ENCODE data around the gene RMC1.
"Not testable (repeated sequence)": the region's sequence is repeated elsewhere in the genome, so short reads cannot be mapped to it uniquely, and the experiment has no call there.

The RMC1 gene

DNA sequence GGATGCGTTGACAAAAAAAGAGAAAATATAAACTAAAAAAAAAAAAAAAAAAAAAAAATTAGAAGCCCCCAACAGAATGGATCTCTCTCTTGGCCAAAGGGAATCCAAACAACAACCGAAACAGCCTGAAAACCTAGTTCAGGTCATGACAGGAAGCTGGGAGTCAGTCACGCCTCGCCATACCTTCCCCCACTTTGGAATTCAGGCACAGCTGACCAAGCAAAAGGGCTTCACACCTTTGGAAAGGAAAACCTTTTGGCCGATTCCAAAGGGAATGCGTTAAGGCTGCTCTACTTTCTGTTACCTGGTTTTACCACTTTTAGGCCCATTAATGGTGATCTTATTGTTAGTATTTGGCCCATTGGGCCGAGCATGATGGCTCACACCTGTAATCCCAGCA, 17.9 kb upstream of the RMC1 start:
- H3K9me3 Mint-ChIP-seq: no peaks in the 10 kb centered on the region
- H3K36me3 Mint-ChIP-seq (ENCODE audit: low read depth): peaks cover 15% of the 10 kb centered on the region
- peaks cover 28% of the 10 kb centered on the region for H3K4me1 Mint-ChIP-seq (ENCODE audit: low read depth)
- H3K27me3 Mint-ChIP-seq: no peaks in the 10 kb centered on the region
- H3K27ac Mint-ChIP-seq: no peak overlapping the region
- H3K4me3 Mint-ChIP-seq: no peak overlapping the region

DNA sequence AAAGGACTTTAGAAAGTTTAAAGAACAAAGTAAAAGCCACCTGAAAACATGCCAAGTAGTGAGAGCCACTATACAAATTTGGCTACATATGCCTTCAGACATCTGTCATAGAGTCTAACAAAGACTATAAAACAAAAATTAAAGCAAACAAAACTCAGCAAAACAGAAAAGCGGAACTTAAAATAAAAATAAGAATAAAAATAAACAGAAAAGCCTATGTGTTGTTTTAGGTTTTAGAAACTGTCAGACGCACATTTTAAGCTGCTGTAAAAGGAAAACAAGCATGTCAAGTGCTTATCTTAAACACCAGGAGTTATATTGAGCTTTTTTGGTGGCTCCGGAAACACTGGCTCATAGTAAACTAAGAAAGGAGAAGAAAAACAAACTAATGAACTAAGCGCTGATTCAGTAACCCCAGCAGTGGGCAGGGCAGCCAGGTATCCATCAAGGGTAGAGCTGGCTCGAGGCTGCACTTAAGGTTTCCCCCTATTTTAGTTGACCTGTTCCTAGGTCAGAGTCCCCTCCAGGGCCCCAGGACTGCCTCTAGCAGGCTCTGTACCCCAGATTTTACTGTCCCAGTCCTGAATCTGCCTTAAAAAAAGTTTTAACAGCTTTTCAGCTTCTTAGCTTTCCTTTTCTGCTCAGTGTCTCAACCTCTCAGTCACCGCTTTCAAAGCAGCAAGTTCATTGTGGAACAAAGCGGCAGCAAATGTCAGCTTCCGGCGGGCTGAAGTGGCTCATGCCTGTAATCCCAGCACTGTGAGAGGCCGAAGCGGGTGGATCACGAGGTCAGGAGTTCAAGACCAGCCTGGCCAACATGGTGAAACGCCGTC, 15.4 kb upstream of the RMC1 start:
- Mint-ChIP-seq H3K4me3 (peak overlapping the region; percentile 75), H3K27me3 (no peaks in the 10 kb centered on the region), H3K4me1 (ENCODE audit: low read depth) (peaks cover 28% of the 10 kb centered on the region), H3K27ac (peak overlapping the region; percentile 90), H3K36me3 (ENCODE audit: low read depth) (peaks cover 3% of the 10 kb centered on the region), H3K9me3 (no peaks in the 10 kb centered on the region)

DNA sequence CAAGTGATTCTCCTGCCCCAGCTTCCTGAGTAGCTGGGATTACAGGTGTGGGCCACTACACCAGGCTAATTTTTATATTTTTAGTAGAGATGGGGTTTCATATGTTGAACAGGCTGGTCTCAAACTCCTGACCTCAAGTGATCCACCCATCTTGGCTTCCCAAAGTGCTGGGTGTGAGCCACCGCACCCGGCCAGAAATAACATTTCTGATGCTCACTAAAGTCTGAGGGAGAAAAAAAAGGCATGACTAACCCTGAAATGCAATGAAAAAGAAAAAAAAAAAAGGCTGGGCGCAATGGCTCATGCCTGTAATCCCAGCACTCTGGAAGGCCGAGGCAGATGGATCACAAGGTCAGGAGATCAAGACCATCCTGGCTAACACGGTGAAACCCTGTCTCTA, 13.7 kb upstream of the RMC1 start:
- H3K36me3 Mint-ChIP-seq (ENCODE audit: low read depth); H3K27ac Mint-ChIP-seq; H3K4me3 Mint-ChIP-seq; H3K27me3 Mint-ChIP-seq; H3K9me3 Mint-ChIP-seq: not testable (repeated sequence)
- peaks cover 28% of the 10 kb centered on the region for H3K4me1 Mint-ChIP-seq (ENCODE audit: low read depth)

DNA sequence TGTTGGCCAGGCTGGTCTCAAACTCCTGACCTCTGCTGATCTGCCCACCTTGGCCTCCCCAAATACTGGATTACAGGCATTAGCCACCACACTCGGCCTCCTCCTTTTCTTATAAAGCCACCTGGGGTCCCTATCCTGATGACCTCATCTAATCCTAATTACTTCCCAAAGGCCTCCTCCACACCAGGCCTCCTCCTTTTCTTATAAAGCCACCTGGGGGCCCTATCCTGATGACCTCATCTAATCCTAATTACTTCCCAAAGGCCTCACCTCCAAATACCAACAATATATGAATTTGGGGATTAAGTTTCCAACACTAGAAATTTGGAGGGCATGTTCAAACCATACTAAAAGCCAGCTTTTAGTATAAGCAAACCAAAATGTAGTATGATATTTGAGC, 9.7 kb upstream of the RMC1 start:
- Mint-ChIP-seq H3K27me3 (no peaks in the 10 kb centered on the region), H3K9me3 (no peaks in the 10 kb centered on the region), H3K4me1 (ENCODE audit: low read depth) (peaks cover 19% of the 10 kb centered on the region), H3K27ac (no peak overlapping the region), H3K36me3 (ENCODE audit: low read depth) (no peaks in the 10 kb centered on the region), H3K4me3 (no peak overlapping the region)

DNA sequence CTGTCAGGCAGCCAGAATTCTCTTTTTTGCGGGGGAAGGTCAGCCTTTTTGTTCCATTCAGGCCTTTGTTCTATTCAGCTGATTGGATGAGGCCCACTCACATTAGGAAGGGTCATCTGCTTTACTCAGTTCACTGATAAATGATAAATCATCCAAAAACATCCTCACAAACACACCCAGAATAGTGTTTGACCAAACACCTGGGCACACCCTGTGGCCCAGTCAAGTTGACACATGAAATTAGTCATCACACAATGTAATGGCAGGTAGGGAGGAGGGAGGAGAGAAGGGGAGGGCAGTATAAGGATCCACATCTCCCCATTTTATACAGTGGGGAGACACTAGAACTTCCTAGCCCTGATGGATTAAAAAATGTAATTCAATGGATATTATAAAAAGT, 8.3 kb upstream of the RMC1 start:
- no peaks in the 10 kb centered on the region for H3K36me3 Mint-ChIP-seq (ENCODE audit: low read depth)
- H3K27ac Mint-ChIP-seq: no peak overlapping the region
- no peaks in the 10 kb centered on the region for H3K27me3 Mint-ChIP-seq
- peaks cover 29% of the 10 kb centered on the region for H3K4me1 Mint-ChIP-seq (ENCODE audit: low read depth)
- no peaks in the 10 kb centered on the region for H3K9me3 Mint-ChIP-seq
- H3K4me3 Mint-ChIP-seq: no peak overlapping the region

DNA sequence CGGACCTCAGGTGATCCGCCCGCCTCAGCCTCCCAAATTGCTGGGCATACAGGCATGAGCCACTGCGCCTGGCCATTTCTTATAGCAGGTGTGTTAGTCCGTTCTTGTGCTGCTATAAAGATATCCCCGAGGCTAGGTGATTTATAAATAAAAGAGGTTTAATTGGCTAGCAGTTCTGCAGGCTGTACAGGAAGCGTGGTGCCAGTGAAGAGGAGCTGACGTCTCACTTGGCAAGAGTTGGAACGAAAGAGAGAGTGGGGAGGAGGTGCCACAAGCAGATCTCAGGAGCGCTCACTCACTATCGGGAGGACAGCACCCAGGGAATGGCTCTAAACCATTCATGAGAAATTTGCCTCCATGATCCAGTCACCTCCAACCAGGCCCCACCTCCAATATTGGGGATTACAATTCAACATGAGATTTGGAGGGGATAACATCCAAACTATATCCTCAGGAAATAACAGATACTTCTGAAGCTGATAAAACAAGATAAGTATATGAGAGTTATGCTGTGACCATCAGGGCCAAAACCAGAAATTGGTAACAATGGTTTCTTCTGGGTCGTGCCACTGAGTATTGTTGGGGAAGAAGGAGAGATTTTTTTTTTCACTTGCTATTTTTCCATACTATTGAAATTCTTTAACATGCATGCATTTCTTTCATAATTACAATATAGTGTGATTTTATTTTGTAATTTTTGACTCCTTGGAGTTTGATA, 7.4 kb upstream of the RMC1 start:
- peaks cover 25% of the 10 kb centered on the region for H3K4me1 Mint-ChIP-seq (ENCODE audit: low read depth)
- H3K4me3 Mint-ChIP-seq: peak overlapping the region; percentile 4
- H3K36me3 Mint-ChIP-seq (ENCODE audit: low read depth): no peaks in the 10 kb centered on the region
- peak overlapping the region; percentile 33 for H3K27ac Mint-ChIP-seq
- no peaks in the 10 kb centered on the region for H3K9me3 Mint-ChIP-seq
- no peaks in the 10 kb centered on the region for H3K27me3 Mint-ChIP-seq

DNA sequence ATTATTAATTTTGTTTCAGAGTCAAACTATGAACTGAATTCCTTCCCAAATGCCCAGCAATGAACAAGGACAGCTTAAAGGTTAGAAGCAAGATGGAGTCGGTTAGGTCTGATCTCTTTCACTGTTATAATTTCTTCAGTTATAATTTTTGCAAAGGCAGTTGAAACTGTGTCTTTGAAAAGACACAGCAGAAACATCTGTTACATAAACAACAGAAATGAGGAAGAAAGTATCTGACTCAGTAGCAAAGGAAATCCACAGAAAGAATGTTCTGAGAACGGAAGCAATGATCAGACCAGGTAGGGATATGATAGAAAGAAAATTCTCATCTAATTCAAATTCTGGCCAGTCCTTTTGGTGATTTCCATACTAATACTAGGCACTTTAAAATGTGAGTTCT, 5.2 kb upstream of the RMC1 start:
- Mint-ChIP-seq H3K36me3 (ENCODE audit: low read depth) (no peaks in the 10 kb centered on the region), H3K27me3 (no peaks in the 10 kb centered on the region), H3K27ac (no peak overlapping the region), H3K4me1 (ENCODE audit: low read depth) (peaks cover 44% of the 10 kb centered on the region), H3K9me3 (no peaks in the 10 kb centered on the region), H3K4me3 (no peak overlapping the region)

DNA sequence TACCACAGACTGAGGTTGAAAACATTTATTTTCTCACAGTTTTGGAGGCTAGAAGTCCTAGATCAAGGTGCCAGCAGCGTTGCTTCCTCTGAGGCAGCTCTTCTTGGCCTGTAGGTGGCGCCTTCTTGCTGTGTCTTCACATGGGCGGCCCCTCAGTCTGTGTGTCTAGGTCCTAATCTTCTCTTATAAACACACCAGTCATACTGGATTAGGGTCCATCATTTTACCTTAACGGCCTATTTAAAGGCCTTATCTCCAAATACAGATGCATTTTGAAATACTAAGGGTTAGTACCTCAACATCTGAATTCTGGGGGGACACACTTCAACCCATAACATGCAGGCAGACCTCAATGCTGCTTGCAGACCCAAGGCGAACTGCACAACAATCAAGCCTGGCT, 4.4 kb upstream of the RMC1 start:
- H3K27me3 Mint-ChIP-seq: no peaks in the 10 kb centered on the region
- H3K4me1 Mint-ChIP-seq (ENCODE audit: low read depth): peaks cover 45% of the 10 kb centered on the region
- no peak overlapping the region for H3K4me3 Mint-ChIP-seq
- no peak overlapping the region for H3K27ac Mint-ChIP-seq
- H3K36me3 Mint-ChIP-seq (ENCODE audit: low read depth): no peaks in the 10 kb centered on the region
- no peaks in the 10 kb centered on the region for H3K9me3 Mint-ChIP-seq

DNA sequence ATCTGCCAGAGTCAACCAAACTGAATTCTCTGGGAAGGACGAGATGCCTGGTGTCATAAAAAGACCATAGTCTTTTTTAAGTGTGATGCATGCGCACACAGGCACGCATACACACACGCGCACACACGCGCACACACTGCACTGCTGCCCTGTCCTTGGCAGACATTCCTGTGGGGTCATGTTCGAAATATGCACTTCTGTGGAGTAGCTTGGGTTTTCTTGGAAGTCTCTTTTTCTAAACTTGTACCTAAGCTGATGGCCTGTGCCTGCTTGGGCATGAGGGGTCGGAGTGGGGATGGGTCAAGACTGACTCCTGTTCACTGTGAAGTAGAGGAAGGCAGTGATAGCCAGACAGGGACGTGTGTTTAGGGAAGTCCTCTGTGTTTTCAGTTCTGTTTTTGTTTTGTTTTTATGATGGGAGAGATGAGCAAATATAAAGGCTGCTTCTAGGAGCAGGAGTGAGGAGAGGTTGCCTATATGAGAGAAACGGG, 4.0 kb upstream of the RMC1 start:
- no peaks in the 10 kb centered on the region for H3K36me3 Mint-ChIP-seq (ENCODE audit: low read depth)
- H3K4me3 Mint-ChIP-seq: peak overlapping the region; percentile 20
- H3K27ac Mint-ChIP-seq: peak overlapping the region; percentile 7
- no peaks in the 10 kb centered on the region for H3K27me3 Mint-ChIP-seq
- H3K9me3 Mint-ChIP-seq: no peaks in the 10 kb centered on the region
- H3K4me1 Mint-ChIP-seq (ENCODE audit: low read depth): peaks cover 49% of the 10 kb centered on the region

DNA sequence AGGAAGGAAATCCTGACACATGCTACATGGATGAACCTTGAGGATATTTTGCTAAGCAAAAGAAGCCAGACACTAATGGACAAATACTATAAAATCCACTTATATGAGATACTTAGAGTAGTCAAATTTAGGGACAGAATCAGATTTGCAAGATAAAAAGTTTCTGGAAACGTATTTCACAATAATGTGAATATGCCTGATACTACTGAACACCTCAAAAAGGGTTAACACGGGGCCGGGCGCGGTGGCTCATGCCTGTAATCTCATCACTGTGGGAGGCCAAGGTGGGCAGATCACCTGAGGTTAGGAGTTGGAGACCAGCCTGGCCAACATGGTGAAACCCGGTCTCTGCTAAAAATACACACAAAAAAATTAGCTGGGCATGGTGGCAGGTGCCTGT, 1.7 kb upstream of the RMC1 start:
- peaks cover 10% of the 10 kb centered on the region for H3K36me3 Mint-ChIP-seq (ENCODE audit: low read depth)
- no peak overlapping the region for H3K27ac Mint-ChIP-seq
- H3K4me3 Mint-ChIP-seq: peak overlapping the region; percentile 35
- no peaks in the 10 kb centered on the region for H3K9me3 Mint-ChIP-seq
- H3K4me1 Mint-ChIP-seq (ENCODE audit: low read depth): peaks cover 61% of the 10 kb centered on the region
- H3K27me3 Mint-ChIP-seq: no peaks in the 10 kb centered on the region

DNA sequence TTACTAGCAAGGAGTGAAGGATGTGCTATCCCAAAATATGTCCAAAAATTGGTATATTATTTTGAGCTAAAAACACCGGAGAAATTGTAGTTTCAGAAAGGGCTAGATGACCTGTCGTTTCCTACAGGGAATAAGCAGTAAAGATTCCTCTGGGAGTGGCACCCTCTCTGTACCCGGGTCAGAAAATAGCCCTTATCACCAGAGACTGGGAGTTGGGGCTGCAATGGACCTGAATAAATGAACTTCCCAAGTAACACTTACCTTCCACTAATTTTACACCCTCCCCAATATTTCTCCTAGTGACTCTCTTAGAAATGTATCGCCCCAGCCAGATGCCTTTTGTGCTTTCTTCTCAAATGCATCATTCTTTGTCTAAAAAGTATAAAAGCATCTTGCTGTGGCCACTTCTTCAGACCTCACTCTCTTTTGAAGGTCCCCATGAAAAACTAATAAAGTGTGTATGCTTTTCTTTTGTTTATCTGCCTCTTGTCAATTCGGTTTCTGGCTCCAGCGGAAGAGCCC, 734 bp upstream of the RMC1 start:
- H3K27ac Mint-ChIP-seq: peak overlapping the region; percentile 93
- no peaks in the 10 kb centered on the region for H3K9me3 Mint-ChIP-seq
- peaks cover 65% of the 10 kb centered on the region for H3K4me1 Mint-ChIP-seq (ENCODE audit: low read depth)
- H3K27me3 Mint-ChIP-seq: no peaks in the 10 kb centered on the region
- peaks cover 17% of the 10 kb centered on the region for H3K36me3 Mint-ChIP-seq (ENCODE audit: low read depth)
- peak overlapping the region; percentile 85 for H3K4me3 Mint-ChIP-seq

DNA sequence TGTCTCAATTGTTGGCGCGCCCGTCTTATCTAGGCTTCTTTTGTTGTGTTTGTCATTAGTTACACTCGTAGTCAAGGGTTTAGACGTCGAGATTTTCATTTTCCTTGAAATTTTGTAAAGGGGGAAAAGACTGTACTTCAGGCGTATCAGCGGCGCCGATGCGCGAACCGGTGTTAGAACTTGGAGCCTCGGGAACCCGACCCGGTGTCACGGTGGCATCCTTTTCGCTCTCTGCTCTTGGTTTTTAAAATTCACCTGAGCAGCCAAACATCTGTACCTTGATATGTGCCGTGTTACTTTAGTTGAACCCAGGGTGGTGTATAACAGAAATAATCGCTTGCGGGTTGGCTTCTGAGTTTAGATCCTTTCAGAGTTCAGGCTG, 643 bp downstream of the RMC1 start:
- peaks cover 29% of the 10 kb centered on the region for H3K36me3 Mint-ChIP-seq (ENCODE audit: low read depth)
- H3K27me3 Mint-ChIP-seq: no peaks in the 10 kb centered on the region
- H3K4me3 Mint-ChIP-seq: peak overlapping the region; percentile 96
- peak overlapping the region; percentile 89 for H3K27ac Mint-ChIP-seq
- peaks cover 60% of the 10 kb centered on the region for H3K4me1 Mint-ChIP-seq (ENCODE audit: low read depth)
- H3K9me3 Mint-ChIP-seq: no peaks in the 10 kb centered on the region

DNA sequence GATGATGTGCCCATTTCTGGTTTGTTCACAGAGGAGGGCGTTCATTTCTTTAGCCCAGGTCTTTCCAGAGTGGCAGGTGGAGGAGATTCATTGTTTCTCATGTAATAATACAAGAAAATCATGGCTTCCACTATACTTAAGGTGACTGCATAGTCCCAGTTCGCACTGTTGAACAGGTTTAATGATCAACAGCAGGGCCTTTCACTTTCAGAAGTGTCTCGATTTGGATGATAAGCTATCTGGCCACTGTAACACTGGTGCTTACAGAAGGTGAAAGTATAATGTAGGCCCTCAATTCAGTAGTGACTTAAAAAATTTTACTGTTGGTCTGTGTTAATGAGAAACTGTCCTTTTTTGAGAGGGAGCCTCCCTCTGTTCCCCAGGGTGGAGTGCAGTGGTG, 1.4 kb downstream of the RMC1 start:
- Mint-ChIP-seq H3K27me3 (no peaks in the 10 kb centered on the region), H3K4me3 (peak overlapping the region; percentile 96), H3K36me3 (ENCODE audit: low read depth) (peaks cover 30% of the 10 kb centered on the region), H3K4me1 (ENCODE audit: low read depth) (peaks cover 52% of the 10 kb centered on the region), H3K9me3 (no peaks in the 10 kb centered on the region), H3K27ac (peak overlapping the region; percentile 89)

DNA sequence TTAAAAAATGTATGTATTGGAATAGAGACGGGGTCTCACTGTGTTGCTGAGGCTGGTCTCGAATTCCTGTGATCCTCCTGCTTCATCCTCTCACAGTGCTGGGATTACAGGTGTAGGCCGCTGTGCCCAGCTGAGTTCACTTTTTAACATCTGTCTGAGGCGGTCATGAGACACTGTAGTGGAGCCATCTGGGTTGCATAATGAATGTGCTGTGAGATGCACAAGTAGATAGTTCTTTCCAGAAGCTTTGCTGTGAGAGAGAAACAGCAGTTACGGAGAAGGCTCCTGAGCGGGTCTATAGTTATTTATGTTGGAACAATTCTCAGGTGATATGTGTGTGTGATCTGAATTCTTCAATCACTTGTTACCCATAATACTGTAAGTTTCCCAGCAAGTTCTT, 3.1 kb downstream of the RMC1 start:
- Mint-ChIP-seq H3K9me3 (no peaks in the 10 kb centered on the region), H3K27ac (no peak overlapping the region), H3K36me3 (ENCODE audit: low read depth) (peaks cover 45% of the 10 kb centered on the region), H3K4me1 (ENCODE audit: low read depth) (peaks cover 54% of the 10 kb centered on the region), H3K4me3 (no peak overlapping the region), H3K27me3 (no peaks in the 10 kb centered on the region)

DNA sequence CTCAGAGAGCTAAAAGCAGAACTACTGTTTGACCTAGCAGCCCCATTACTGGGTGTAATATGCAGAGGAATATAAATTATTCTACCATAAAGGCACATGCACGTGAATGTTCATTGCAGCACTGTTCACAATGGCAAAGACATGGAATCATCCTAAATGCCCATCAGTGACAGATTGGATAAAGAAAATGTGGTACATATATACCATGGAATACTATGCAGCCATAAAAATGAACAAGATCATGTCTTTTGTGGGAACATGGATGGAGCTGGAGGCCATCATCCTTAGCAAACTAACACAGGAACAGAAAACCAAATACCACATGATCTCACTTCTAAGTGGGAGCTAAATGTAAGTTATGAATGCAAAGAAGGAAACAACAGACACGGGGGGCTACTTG, 7.6 kb downstream of the RMC1 start:
- H3K27ac Mint-ChIP-seq, H3K27me3 Mint-ChIP-seq, H3K4me3 Mint-ChIP-seq, H3K9me3 Mint-ChIP-seq: not testable (repeated sequence)
- Mint-ChIP-seq H3K36me3 (ENCODE audit: low read depth) (peaks cover 63% of the 10 kb centered on the region), H3K4me1 (ENCODE audit: low read depth) (peaks cover 40% of the 10 kb centered on the region)

Measured in stimulated activated naive CD8-positive, alpha-beta T cell treated with anti-CD3 and anti-CD28 coated beads, Interleukin-15, Interleukin-2, amounts not matched to agents 100 ng/mL and 50 ng/mL, for 24 hours (primary cell).